CD4-positive, alpha-beta T cell treated with Interleukin-17A for 4 hours (primary cell): ENCODE results near the gene TMEM170B.
"Not testable (repeated sequence)": the region's sequence is repeated elsewhere in the genome, so short reads cannot be mapped to it uniquely, and the experiment has no call there.

Source experiments
- DNase-seq: peaks from one replicate; pipeline ENCODE4 v3.0.0-alpha.2; 2020; ENCODE audit warnings: mixed read lengths

TMEM170B gene

DNA sequence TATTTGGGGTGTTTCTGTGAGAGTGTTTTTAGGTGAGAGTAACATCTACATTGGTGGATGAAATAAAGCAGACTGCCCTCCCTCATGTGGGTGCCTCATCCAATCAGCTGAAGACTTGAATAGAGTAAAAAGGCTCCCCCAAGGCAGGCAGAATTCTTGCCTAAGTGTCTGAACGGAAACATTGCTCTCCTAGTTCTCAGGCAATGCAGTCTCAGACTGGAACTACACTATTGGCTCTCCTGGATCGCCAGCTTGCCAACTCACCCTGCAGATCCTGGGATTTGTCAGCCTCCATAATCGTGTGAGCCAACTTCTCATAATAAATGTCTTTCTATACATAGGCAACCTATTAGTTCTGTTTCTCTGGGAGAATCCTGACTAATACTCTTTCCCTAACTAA, 5.5 kb upstream of the TMEM170B start:
- no peak for DNase-seq

DNA sequence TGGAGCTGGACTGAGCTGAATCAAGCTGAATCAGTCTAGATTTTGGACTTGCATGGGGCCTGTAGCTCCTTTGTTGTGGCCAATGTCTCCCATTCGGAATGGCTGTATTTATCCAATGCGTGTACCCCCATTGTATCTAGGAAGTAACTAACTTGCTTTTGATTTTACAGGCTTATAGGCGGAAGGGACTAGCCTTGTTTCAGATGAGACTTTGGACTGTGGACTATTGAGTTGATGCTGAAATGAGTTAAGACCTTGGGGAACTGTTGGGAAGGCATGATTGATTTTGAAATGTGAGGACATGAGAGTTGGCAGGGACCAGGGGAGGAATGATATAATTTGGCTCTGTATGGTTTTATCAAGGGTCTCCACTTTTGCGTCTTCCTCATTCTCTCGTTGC, 3.0 kb upstream of the TMEM170B start:
- DNase-seq: no peak

DNA sequence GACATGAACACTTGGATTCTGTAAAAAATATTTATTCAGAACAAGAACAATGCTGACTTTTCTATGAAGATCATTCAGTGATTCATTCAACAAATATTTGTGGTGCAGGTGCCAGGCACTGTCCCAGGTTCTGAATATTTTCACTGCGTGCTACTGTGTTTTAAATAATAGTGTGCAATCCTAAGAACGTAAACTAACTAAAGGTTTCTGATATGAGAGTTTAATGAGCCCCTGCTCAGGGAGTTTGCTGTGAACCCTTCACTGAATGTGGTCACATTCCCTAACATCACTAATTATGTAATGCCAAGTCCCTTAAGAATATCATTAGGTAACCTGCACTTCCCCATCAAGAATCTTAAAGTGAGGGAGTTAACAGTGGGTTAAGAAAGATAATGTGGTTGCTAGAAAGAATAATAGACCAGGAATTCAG, 1.7 kb upstream of the TMEM170B start:
- no peak for DNase-seq

DNA sequence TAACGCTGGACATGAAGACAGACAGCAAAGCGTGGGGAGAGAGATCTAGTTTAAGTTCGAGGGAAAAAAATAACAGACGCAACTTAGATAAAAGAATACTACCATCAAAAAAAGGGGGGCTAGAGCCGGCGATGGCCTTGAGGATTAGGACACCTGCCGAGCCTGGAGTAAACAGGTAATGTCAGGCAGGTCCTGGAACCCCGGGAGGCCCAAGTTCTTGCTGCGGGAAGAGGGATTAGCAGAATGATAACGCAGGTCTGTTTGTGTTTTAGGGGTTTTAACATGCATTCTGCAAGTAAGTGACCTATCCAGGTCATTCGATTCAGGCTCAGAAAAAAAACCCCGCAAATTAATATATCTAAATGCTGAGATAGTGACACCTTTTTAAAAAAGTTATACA, 754 bp upstream of the TMEM170B start:
- peak; percentile 8 for DNase-seq

DNA sequence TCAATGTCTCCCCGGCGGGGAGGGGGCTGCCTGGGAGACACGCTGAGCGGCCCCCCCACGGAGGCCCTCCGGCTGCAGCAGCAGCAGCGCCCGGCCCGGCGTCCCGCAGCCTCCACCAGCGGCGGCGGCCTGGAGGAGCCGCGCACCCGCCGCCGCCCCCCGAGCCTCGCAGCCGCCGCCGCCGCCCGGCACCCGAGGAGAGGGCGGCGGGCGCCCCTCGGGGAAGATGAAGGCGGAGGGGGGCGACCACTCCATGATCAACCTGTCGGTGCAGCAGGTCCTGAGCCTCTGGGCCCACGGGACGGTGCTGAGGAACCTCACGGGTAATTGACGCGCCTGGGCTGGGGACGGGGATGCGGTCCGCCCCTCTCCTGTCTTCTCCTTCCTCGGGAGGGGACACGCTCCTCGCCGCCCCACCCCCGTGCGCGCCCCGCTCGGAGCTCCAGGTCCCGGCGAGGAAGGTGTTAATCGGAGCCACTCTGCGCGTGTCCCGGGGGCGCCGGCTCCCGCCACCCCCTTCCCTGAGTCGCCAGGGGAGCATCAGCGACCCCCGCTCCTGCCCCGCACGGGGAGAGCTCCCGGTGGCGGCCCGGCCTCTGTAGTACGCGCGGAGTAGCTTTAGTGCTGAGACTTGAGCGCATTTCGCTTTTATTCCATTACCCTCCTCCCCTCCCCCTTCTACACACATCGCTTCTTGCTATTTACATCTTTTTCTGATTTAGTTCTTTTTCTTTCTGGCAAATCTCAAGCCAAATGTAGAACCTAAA, 686 bp downstream of the TMEM170B start:
- DNase-seq: peak; percentile 37

DNA sequence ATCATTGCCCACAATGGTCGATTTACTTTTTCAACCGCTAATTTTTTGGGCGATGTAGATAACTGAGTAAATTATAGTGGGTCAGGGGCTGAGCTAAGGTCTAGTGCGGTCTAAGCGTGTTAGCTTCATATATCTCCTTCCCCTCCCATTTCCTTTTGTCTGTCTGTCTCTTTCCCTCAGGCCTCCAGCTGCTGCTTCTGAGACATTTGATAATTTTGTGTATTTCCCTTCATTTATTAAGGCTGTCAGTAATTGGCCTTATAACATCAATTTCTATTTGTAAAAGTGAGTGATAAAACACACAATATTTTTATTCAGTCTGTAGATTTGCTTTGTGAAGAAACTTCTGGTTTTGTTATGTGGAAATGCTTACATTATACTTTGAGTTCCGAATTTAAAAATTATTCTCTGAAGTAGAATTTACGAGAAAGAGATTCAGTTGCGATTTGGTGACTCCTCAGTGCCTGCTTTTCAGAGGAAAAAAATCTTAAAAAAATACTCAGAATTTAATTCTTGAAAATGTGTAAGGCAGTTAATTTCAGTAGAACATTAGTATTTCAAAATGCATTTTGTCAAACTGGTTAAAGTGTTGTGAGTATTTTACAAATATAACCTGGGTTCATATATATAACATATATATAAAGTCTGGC, 1.4 kb downstream of the TMEM170B start:
- no peak for DNase-seq

DNA sequence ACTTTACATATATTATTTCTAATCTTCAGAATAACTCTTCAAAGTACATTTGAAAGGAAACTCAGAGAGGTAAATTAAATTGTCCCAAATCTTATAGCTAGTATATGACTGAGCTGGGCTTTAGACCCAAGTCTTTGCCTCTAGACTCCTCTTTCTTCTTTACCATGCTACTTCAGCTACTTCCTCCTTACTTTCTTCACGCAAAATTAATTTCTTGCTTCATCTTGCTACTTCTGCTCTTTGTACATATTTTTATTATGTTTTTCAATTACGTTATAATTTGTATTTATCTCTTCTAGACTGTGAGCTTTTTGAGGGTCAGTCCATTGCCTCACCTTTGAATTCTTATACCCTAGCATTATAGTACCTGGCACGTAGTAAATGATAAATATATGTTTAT, 5.3 kb downstream of the TMEM170B start:
- no peak for DNase-seq

DNA sequence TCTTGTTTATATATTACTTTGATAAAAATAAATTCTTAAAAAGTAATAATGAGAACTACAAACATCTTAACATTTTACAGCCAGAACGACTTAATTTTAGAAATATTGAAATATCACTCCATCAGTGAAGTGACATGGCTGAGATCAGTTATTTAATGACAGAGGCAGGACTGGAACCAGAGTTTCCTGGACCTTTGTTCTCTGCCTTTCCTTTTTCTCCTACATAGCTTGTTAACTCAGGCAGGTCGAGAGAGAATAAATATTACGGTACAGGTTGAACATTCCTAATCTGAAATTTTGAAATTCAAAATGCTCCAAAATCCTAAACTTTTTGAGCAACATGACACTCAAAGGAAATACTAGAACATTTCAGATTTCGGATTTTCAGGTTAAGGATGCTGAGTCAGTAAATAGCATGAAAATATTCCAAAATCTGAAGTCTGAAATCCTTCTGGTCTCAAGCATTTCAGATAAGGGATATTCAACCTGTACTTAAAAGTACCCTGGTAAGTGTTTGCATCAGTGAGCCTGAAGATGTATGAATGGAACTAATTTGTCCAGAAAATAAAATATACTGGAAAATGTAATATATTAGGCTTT, 6.5 kb downstream of the TMEM170B start:
- DNase-seq: no peak

DNA sequence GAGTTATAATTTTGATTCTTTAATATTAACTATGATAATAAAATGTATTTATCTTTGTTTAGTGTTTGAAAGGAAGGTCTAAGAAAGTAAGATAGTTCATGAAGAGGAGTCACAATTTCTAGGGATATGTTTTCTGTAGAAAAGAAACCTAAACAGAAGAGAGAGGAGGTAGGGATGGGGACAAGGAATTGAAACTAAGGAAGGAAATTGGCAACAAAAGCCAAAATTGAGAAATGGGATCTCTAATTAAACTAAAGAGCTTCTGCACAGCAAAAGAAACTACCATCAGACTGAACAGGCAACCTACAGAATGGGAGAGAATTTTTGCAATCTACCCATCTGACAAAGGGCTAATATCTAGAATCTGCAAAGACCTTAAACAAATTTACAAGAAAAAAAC, 10.3 kb downstream of the TMEM170B start:
- not testable (repeated sequence) for DNase-seq

DNA sequence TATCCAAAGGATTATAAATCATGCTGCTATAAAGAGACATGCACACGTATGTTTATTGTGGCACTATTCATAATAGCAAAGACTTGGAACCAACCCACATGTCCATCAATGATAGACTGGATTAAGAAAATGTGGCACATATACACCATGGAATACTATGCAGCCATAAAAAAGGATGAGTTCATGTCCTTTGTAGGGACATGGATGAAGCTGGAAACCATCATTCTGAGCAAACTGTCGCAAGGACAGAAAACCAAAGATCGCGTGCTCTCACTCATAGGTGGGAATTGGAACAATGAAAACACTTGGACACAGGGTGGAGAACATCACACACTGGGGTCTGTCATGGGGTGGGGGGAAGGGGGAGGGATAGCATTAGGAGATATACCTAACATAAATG, 11.0 kb downstream of the TMEM170B start:
- DNase-seq: not testable (repeated sequence)

DNA sequence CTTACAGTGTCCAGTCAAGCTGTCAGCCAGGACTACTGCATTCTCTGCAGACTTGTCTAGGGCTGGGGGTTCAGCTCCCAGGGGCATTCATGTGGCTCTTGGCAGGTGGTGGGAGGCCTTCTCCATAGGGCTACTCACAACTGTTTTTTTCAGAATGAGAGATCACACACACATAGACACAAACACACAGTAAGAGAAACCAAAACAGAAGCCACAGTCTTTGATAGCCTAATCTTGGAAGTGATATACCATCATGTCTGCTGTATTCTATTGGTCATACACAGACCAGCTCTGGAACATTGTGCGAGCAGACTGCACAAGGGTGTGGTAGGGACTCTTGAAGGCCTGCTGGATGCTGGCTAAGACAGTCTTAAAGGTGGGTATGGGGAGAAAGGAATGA, 13.5 kb downstream of the TMEM170B start:
- no peak for DNase-seq

DNA sequence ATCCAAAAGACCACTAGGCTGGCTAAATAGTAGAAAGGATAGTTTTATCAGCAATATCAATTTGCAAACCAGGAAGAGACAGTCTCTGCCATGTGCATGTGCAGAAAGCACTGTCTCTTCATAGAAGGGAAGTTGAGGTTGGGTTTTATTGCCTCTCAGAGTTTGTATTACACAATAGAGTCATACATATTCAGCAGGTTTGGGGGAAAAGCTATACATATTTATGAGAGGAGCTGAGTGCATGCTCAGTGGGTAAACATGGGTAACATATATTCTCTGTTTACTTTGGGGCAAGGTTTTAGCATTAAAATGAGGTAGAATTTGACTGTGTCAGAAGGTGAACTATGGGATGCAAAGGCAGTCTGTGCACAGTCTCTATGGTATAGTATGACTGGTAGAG, 14.9 kb downstream of the TMEM170B start:
- DNase-seq: no peak

DNA sequence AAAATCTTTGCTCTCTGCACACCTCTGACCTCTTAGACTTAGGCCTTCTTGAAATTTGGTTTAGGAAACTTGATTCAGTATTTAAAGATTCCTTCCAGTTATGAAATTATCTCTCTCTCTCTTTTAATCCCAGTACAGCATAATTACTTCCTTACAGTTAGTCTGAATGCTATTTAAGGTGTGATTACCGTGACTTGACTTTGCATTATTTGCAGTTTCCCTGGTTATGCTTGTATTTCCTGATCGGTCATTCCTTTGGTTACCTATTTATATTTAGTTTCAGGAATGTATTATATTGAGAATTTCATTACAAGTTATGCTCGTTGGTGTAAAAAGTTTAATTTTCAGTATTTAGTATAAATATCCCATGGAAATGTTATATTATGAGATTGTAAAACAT, 16.3 kb downstream of the TMEM170B start:
- no peak for DNase-seq

DNA sequence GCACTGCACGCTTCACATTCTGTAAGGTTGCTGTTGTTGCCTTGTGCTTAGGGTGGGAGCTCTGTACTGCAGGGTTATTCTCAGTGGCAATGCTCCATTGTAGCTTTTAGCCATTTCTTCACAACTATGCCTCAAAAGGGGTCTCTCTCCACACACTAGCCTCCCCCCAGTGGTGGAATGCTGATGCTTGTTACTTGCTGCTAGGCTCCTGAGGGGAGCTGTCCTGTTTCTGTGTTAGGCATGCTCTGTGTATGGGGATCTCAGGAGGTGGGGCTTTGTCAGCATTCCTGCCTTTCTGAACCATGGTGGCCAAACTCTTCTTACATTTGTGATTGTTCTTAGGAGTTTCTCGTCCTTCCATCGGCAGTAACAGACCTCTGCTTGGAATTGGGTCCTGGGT, 18.8 kb downstream of the TMEM170B start:
- no peak for DNase-seq

DNA sequence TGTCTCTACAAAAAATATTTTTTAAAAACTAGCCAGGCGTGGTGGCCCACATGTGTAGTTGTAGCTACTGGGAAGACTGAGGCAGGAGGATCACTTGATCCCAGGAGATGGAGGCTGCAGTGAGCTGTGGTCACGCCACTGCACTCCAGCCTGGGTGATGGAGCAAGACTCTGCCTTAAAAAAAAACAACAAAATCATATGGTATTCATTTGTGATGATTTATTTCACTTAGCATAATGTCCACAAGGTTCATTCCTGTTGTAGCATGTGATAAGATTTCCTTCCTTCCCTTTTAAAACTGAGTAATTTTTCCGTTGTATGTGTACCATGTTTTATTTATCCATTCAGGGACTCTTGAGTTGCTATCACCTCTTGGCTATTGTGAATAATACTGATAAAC, 26.2 kb downstream of the TMEM170B start:
- no peak for DNase-seq

DNA sequence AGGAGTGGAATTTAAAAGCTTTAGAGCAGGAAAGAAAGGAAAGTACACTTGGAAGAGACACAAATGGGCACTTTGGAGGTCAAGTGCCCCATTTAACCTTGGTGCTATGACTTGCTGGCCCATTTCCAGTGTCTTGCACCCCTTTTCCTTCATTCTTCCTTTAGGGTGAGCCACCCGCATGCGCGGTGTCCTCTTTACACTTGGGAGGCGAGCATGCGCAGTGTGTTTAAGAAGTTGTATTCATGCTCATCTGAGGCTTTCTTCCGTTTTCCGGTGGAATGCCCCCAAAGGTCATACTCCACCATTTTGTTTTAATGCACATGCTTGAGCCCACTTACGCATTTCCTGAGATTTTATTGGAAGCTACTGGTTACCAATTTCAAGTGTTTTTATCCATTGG, 29.1 kb downstream of the TMEM170B start:
- DNase-seq: no peak

DNA sequence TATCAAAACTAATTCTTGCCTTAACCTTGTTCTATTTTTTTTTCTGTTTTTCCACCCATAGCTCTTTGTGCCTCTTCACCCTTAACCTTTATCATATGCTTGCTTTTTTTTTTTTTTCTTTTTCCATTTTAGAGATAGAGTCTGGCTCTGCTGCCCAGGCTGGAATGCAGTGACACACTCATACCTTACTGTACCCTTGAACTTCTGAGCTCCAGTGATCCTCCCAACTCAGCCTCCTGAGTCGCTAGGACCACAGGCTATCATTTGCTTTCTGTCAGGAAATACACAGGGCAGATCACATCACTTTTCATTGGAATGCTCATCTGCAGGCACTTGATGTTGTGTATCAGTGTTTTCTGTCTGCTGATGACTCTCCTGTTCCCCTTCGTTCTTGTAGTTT, 33.5 kb downstream of the TMEM170B start:
- DNase-seq: no peak

DNA sequence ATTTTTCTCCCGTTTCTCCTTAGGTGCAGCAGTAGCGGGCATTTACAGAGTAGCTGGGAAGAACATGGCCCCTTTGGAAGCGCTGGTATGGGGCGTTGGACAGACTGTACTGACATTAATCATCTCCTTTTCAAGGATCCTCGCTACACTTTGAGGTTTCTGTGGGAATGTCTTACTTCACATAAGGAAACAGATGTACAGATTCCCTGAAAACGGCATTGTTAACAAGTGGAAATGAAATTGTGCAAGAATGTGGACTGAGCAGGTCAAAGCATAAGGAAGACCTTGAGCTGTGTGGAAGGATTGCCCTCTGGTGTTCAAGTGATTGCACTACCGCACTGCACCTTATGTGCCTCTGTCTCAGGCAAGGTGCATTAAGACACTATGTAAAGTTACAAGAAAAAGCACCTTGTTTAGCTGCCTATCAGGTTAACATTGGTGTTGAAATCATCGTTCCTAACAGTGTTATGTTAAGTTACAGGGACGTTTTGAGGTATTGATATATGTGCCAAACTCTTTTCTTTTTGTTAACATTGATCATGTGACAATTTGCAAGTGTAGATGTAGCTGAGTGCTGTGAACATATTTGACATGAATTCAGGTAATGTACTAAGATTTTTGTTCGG, 38.0 kb downstream of the TMEM170B start:
- DNase-seq: peak; percentile 51

DNA sequence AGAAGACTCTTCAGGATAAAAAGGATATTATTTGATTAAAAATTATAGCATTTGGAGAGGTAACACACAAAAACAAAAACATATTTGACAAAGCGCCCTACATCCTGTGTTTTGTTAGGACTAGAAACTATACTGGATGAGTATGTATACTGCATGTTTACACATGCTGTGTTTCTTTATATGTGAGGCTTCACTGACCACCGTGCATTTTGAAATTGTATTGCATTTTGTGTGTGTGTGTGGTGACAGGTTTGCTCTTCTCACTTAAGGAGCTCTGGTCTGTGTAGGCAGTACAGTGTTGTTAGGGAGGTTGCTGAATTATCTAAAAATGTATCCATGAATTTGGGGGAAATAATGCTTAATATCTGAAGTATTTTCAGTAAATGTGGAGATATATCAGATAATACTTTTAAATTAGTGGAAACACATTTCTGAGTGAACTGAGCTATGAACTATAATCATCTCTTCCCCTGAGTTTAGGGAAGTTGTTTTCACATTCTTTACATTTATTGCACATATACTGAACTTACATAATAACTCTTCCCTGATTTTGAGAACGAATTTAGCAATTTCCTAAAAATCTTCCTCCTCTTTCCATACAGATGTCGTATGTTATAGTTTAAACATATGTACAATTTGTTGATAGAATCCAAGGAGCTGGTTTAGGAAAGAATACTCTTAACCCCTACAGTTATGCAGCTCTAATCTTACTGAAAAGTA, 43.3 kb downstream of the TMEM170B start:
- no peak for DNase-seq

DNA sequence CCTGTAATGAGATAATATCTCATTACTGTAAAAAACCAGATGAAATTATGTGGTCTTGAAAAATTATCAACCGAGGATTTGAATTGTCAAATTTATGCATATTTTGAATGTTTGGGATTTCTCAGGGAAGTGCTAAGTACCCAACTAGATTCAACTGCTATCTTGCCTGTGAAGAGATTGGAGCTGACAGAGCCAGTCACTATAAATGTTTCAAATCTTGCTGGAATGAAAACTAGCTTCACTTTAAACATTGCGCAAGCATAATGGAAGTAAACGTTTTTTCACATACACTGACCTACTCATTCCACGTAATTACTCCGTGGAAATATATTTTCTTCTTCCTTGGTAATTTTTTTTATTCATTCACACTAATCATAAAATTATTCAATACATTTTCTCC, 46.7 kb downstream of the TMEM170B start:
- DNase-seq: no peak

DNA sequence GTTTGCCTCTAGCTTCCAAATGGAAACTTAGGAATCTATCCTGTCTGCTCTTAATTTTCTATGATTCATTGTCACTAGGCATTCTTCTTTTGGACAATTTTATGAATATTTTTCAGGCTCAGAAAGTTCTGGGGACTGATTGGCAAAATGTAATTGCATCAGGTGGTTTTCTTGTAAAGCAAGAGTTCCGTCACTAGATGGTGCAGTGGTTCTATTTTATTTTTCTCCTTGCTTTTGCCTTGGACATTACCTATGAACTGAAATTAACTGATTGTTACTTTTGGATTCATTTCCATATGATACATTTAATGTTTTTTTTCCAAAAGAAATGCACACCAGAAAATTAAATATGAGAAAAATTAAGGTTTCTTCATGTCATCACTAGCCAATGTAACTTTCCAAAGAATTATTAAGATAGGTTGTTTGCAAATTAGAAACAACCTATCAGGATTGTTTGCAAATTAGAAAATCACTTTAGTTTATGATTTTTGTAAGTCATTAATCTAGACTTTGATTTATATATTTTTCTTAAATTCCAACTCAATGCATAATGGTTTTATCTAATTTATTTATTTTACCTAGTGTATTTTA, 48.0 kb downstream of the TMEM170B start:
- no peak for DNase-seq

DNA sequence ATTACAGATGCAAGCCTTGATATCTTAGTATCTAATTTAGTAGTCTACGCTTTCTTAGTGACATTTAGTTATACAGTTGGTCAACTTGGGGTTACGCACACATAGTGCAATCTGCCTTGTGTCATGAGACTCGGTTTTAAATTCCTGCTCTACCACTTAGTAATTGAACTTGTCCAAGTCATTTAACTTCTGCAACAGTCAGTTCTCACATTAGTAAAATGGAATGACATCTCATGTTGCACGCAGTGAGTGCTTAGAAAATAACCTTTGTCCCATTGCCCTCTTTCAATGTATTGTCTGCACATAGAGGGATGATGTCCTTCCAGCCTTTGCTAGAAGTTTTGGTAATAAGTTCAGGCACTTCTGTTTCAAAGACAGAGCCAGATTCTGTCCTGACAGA, 48.6 kb downstream of the TMEM170B start:
- no peak for DNase-seq

DNA sequence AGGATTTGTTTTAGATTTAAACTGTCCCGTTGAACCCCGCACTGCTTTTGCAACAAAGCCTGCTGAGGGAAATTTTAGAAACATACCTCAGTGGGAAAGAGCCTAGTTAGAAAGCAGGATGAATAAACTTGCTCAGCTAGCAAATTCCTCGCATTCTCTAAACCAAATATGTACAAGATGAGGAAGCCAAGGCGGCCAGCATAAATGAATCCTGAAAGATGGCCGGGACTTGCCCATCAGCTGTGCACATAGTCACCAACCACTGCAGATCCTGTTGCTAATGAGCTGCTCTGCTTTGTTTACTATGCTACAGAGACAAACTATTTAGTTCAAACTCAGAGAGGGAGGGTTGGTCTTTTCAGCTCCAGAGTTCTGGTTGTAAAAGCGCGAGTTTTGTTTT, 49.0 kb downstream of the TMEM170B start:
- DNase-seq: no peak
